D721Med (cell line): ENCODE measurements around the gene ACSF3.

ENCODE experiments used
- DNase-seq: peaks from one replicate; pipeline ENCODE4 v3.0.0; 2011; ENCODE audit warnings: low spot score; ENCODE audit not compliant: insufficient read length
- FAIRE-seq: peaks from 2 replicates; lab custom pipeline; 2011; peaks lifted over from hg19 to GRCh38; lab: Jason Lieb, UNC
- TF ChIP-seq, protein P1 (sequence below): IDR thresholded peaks from 2 replicates; pipeline ENCODE4 v1.5.1; 2012; ENCODE audit warnings: mild to moderate bottlenecking, control low read depth; ENCODE audit not compliant: insufficient read depth; ENCODE audit errors: missing control alignments

ACSF3 gene

DNA sequence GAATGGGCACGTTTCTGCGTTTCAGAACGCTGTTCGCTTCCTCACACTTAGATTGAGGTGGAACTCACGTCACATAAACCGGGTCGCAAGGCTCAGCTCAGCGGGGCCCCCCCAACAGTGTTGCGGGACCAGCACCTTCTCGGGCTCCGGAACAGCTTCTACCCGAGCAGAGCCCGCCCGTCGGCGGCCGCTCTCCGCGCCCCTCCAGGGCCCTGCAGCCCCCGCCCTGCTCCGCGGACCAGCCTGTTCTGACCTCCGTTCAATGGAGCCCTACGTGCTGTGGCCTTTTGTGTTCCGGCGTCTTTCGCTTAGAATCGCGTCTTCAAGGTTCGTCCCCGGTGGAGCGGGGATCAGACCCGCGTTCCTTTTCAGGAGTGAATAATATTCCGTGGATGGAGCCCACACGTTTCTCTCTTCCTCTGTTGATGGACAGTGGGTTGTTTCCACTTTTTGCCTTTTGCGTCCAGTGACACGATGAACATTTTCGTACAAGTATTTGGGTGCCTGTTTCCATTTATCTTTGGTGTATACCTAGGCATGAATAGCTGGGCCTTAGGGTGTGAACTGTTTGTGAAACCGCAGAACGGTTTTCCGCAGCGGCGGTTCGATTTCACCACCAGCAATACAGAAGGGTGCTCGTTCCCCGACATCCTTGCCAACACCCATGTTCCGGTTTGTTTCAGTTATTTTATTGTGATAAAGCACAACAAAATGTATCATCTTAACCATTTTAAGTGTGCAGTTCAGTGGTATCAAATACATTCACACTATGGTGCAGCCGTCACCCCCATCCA, 109.0 kb downstream of the ACSF3 start:
- TF ChIP-seq, protein P1, sequence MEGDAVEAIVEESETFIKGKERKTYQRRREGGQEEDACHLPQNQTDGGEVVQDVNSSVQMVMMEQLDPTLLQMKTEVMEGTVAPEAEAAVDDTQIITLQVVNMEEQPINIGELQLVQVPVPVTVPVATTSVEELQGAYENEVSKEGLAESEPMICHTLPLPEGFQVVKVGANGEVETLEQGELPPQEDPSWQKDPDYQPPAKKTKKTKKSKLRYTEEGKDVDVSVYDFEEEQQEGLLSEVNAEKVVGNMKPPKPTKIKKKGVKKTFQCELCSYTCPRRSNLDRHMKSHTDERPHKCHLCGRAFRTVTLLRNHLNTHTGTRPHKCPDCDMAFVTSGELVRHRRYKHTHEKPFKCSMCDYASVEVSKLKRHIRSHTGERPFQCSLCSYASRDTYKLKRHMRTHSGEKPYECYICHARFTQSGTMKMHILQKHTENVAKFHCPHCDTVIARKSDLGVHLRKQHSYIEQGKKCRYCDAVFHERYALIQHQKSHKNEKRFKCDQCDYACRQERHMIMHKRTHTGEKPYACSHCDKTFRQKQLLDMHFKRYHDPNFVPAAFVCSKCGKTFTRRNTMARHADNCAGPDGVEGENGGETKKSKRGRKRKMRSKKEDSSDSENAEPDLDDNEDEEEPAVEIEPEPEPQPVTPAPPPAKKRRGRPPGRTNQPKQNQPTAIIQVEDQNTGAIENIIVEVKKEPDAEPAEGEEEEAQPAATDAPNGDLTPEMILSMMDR = no peak
- FAIRE-seq = no peak
- DNase-seq = no peak
